KOPT-K1 (cell line): ENCODE data around the gene TMEM38B.

ENCODE experiments used
- H3K27ac ChIP-seq: fragments of 200-600 bp; sonication (generic); 2 replicates; pipeline ENCODE4 v1.5.1; 2016; ENCODE audit warnings: antibody characterized with exemption, mild to moderate bottlenecking, low read depth, low read length; ENCODE audit not compliant: poor library complexity, severe bottlenecking
- H3K36me3 ChIP-seq: fragments of 200-600 bp; sonication (generic); 2 replicates; pipeline ENCODE4 v1.5.1; 2017; ENCODE audit warnings: antibody characterized with exemption, mild to moderate bottlenecking, low read length, moderate library complexity; ENCODE audit not compliant: insufficient read depth
- H3K9me3 ChIP-seq: fragments of 200-600 bp; sonication (generic); 2 replicates; pipeline ENCODE4 v1.5.1; 2017; ENCODE audit warnings: antibody characterized with exemption, low read length, mild to moderate bottlenecking; ENCODE audit not compliant: insufficient read depth, poor library complexity, severe bottlenecking

The TMEM38B gene

GRCh38 chr9:105673850-105674387 lies 20.4 kb upstream of the TMEM38B start:
- no peaks in the 10 kb centered on the region for H3K9me3 ChIP-seq
- H3K36me3 ChIP-seq, result no peaks in the 10 kb centered on the region
- H3K27ac ChIP-seq, result no peak overlapping the region

DNA sequence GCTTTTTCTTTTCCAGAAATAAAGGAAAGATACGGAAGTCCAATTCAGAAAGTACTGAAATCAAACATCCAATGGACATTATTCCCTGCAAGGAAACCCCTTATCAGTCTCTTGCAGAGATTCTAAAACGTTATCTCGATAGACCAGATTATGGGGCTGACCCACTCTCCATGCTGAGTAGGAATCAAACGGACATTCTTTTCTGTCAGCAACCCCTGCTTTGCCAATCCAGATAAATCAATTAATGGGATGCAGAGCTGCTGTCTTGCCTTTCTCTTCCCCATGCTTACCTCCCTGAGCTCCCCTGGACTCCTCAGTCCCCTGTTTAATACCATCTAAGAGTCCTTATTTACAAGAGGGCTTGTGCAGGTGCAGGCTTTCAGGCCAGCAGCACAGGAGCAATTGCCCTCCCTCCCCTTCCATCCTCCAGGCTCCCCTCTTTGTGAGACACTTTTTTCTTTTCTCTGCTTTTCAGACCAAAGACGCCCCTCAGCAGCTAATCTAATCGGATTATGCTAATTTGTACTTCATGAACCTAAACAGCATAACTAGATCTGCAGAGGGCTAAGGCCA lies 17.9 kb upstream of the TMEM38B start:
- Histone ChIP-seq H3K36me3 (no peaks in the 10 kb centered on the region), H3K27ac (no peak overlapping the region), H3K9me3 (no peaks in the 10 kb centered on the region)

DNA sequence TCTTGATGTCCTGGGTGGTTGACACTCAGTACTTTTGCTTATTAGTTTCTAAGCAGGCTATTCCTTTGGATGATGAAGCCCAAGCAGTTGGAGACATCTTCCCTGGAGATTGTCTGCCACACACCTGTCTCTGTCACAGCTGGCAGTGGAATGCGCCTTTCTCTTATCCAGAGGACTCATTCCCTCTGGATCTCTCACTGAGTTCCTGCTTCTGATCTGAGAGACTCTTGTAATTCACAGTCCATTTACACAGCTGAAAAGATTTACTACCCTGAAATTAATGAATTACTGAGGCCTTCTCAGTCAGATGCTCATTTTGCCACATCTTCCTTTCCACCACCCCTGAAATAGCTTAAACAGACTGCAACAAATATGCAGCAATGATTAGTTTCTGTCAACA lies 16.2 kb upstream of the TMEM38B start:
- Histone ChIP-seq H3K36me3 (no peaks in the 10 kb centered on the region), H3K9me3 (no peaks in the 10 kb centered on the region), H3K27ac (no peak overlapping the region)

- Histone ChIP-seq H3K9me3 (no peaks in the 10 kb centered on the region), H3K36me3 (no peaks in the 10 kb centered on the region), H3K27ac (no peak overlapping the region)
Observed at GRCh38 chr9:105678781-105679180, 15.6 kb upstream of the TMEM38B start.

- no peaks in the 10 kb centered on the region for H3K9me3 ChIP-seq
- H3K36me3 ChIP-seq, result no peaks in the 10 kb centered on the region
- H3K27ac ChIP-seq, result no peak overlapping the region
Observed at GRCh38 chr9:105679257-105680022, 14.9 kb upstream of the TMEM38B start.

DNA sequence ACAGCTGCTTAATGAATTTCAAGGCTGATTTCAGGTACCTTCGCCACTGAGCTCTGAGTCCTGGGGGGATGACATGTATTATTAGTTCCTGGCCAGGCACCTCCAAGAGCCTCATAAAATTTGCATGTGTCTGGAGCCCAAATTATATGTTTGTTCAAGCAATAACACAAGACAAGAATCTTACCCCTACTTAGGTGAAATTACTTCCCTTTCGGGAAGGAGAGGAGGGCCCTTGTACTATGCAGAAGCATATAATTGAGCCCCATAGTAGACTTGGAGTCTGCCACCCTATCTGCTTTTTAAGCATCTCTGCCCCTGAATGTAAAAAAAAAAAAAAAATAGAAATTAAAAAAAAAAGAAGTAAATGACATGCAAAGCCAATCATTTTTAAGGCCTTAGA lies 13.0 kb upstream of the TMEM38B start:
- H3K9me3 ChIP-seq, result no peaks in the 10 kb centered on the region
- no peak overlapping the region for H3K27ac ChIP-seq
- H3K36me3 ChIP-seq, result no peaks in the 10 kb centered on the region

- Histone ChIP-seq H3K36me3 (no peaks in the 10 kb centered on the region), H3K9me3 (no peaks in the 10 kb centered on the region), H3K27ac (no peak overlapping the region)
Observed at GRCh38 chr9:105681724-105682123, 12.6 kb upstream of the TMEM38B start.

DNA sequence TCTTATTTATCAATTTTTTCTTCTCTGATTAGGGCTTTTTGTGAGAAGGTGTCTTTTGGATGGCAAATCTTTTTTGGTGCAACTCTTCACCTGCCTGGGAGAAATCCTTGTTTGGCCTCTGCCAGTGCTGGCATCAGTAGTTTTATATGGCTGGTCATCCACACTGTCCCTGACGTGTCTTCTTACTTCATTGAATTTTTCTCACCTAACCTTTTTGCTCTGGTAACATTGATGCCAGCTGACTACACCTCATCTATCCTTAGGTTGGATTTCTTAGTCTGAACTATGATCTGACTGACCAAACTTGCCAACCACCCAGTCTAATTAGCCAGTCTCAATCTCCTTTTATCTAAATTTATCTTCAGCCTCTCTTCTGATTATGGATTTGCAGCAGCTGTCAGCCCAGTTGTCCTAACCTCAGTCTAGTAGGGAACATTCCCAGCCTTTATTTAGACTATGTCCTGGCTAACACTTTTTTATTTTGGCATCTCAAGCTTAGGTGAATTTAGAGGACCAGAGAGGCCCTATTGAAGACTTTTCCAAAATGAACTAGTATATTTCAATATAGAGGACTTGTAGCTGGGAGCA lies 10.6 kb upstream of the TMEM38B start:
- Histone ChIP-seq H3K9me3 (no peaks in the 10 kb centered on the region), H3K27ac (no peak overlapping the region), H3K36me3 (no peaks in the 10 kb centered on the region)

- Histone ChIP-seq H3K27ac (no peak overlapping the region), H3K9me3 (no peaks in the 10 kb centered on the region), H3K36me3 (no peaks in the 10 kb centered on the region)
Observed at GRCh38 chr9:105686936-105687335, 7.4 kb upstream of the TMEM38B start.

DNA sequence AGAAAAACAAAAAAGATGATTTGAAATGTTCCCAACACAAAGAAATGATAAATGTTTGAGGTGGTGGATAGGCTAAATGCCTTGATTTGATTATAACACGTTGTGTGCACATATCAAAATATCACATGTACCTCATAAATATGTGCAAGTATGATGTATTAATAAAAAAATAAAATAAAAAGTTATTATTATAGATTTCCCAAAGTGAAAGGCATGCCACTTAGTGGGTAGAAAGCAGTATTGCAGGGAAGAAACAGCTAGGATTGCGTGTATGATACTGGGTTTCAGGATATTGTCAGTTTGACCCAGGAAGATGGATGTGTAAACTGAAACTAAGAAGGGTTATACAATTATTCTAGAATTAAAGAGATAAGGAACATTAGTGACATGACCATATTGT lies 3.6 kb upstream of the TMEM38B start:
- Histone ChIP-seq H3K36me3 (no peaks in the 10 kb centered on the region), H3K27ac (no peak overlapping the region), H3K9me3 (no peaks in the 10 kb centered on the region)

GRCh38 chr9:105693435-105694189 lies 729 bp upstream of the TMEM38B start:
- H3K9me3 ChIP-seq, result no peaks in the 10 kb centered on the region
- H3K27ac ChIP-seq, result no peak overlapping the region
- H3K36me3 ChIP-seq, result no peaks in the 10 kb centered on the region

- Histone ChIP-seq H3K36me3 (no peaks in the 10 kb centered on the region), H3K9me3 (no peaks in the 10 kb centered on the region), H3K27ac (peak overlapping the region; percentile 43)
Observed at GRCh38 chr9:105694848-105695581, 674 bp downstream of the TMEM38B start.

GRCh38 chr9:105696219-105696793 lies 2.0 kb downstream of the TMEM38B start:
- H3K9me3 ChIP-seq, result no peaks in the 10 kb centered on the region
- no peak overlapping the region for H3K27ac ChIP-seq
- no peaks in the 10 kb centered on the region for H3K36me3 ChIP-seq

DNA sequence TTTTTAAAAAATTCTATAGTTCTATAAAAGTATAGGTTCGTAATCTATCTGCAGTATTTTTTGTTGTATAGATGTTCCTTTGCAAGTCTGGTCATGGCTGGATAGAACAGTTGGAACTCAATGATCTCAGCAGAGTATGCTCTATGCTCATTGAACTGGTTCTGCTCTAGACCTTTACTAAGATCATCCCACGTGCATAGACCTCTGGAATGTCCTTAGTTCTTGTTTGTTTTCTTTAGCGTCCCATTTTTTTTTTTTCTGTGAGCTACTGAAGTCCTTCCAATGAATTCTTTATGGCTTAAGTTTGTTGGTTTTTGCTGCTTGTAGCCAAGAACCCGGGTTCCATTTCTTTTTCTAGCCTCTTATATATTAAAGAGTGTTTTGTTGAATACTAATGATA lies 3.5 kb downstream of the TMEM38B start:
- Histone ChIP-seq H3K27ac (no peak overlapping the region), H3K36me3 (no peaks in the 10 kb centered on the region), H3K9me3 (no peaks in the 10 kb centered on the region)
